GM10847 (cell line): ENCODE results near the gene EMC1.
"Not testable (repeated sequence)": the region's sequence is repeated elsewhere in the genome, so short reads cannot be mapped to it uniquely, and the experiment has no call there.

Source experiments
- POLR2A ChIP-seq: IDR thresholded peaks from 2 replicates; pipeline ENCODE4 v1.6.1; 2011; ENCODE audit not compliant: insufficient read length; ENCODE audit errors: extremely low read depth

Gene EMC1

GRCh38 chr1:19251305-19252196 is at the start of gene EMC1, which contains the start of gene MRTO4:
EMC1 (minus strand) TSS chr1:19251524; CDS start chr1:19251509, 15 bp downstream.
MRTO4 (plus strand) TSS chr1:19251805; CDS start chr1:19251836, 31 bp downstream.
- peak; percentile 95 for TF ChIP-seq POLR2A

- TF ChIP-seq POLR2A, result no peak
Observed at GRCh38 chr1:19300211-19300610, 48.9 kb upstream of the EMC1 start.

- no peak for TF ChIP-seq POLR2A
Observed at GRCh38 chr1:19294638-19295037, 43.3 kb upstream of the EMC1 start.

- TF ChIP-seq POLR2A, result no peak
Observed at GRCh38 chr1:19289244-19289643, 37.9 kb upstream of the EMC1 start.

- TF ChIP-seq POLR2A, result not testable (repeated sequence)
Observed at GRCh38 chr1:19288324-19289241, 37.3 kb upstream of the EMC1 start, which contains the start of gene AKR7A3. AKR7A3 (minus strand) TSS chr1:19288770; CDS start chr1:19288709, 61 bp downstream.

- no peak for TF ChIP-seq POLR2A
Observed at GRCh38 chr1:19287436-19288185, 36.3 kb upstream of the EMC1 start.

- TF ChIP-seq POLR2A, result no peak
Observed at GRCh38 chr1:19284881-19285280, 33.6 kb upstream of the EMC1 start.

GRCh38 chr1:19283891-19284290 is 32.6 kb upstream of the EMC1 start:
- no peak for TF ChIP-seq POLR2A

GRCh38 chr1:19274636-19275035 is 23.3 kb upstream of the EMC1 start:
- TF ChIP-seq POLR2A, result no peak

GRCh38 chr1:19273106-19273843 is 22.0 kb upstream of the EMC1 start:
- no peak for TF ChIP-seq POLR2A

- no peak for TF ChIP-seq POLR2A
Observed at GRCh38 chr1:19272064-19272463, 20.7 kb upstream of the EMC1 start.

GRCh38 chr1:19268445-19268844 is 17.1 kb upstream of the EMC1 start:
- no peak for TF ChIP-seq POLR2A

- TF ChIP-seq POLR2A, result no peak
Observed at GRCh38 chr1:19262744-19263143, 11.4 kb upstream of the EMC1 start.

GRCh38 chr1:19262047-19262446 is 10.7 kb upstream of the EMC1 start:
- TF ChIP-seq POLR2A, result no peak
